Stimulated activated CD4-positive, alpha-beta T cell treated with anti-CD3 and anti-CD28 coated beads, Interleukin-12 subunit alpha, Interleukin-12 subunit beta, amount 100 ng/mL, for 24 hours (primary cell): ENCODE results near the gene ZNF568.

ENCODE experiments used
- DNase-seq, 2 experiments: peaks; one replicate each; pipeline ENCODE4 v3.0.0-alpha.2; 2020; ENCODE audit warnings: low read depth in 2 of 2

The ZNF568 gene

GRCh38 chr19:36915992-36916830 lies at the start of gene ZNF568, which contains the start of gene ZNF829:
Gene ZNF568 (plus strand): TSS chr19:36916332. CDS start chr19:36922771, 6,439 bp downstream.
Gene ZNF829 (minus strand): TSS chr19:36916291. CDS start chr19:36915167, 1,124 bp downstream.
- DNase-seq = peak; percentile 79 to 86

- DNase-seq = no peak
Observed at GRCh38 chr19:36876993-36877938, 38.9 kb upstream of the ZNF568 start.

GRCh38 chr19:36891768-36892357 lies 24.3 kb upstream of the ZNF568 start:
- DNase-seq = no peak

GRCh38 chr19:36894849-36895383 lies 21.2 kb upstream of the ZNF568 start:
- no peak for DNase-seq

GRCh38 chr19:36898422-36898821 lies 17.7 kb upstream of the ZNF568 start:
- no peak for DNase-seq

GRCh38 chr19:36916991-36917390 lies 859 bp downstream of the ZNF568 start:
- DNase-seq = no peak

GRCh38 chr19:36918090-36918489 lies 2.0 kb downstream of the ZNF568 start:
- no peak for DNase-seq

- no peak for DNase-seq
Observed at GRCh38 chr19:36931684-36932083, 15.6 kb downstream of the ZNF568 start.

GRCh38 chr19:36939153-36939552 lies 23.0 kb downstream of the ZNF568 start:
- no peak for DNase-seq

GRCh38 chr19:36950335-36951119 lies 34.4 kb downstream of the ZNF568 start:
- no peak for DNase-seq

- no peak for DNase-seq
Observed at GRCh38 chr19:36962346-36962745, 46.2 kb downstream of the ZNF568 start.

GRCh38 chr19:36963280-36963679 lies 47.1 kb downstream of the ZNF568 start:
- DNase-seq = no peak

GRCh38 chr19:36972571-36972970 lies 56.4 kb downstream of the ZNF568 start:
- no peak for DNase-seq

- DNase-seq = peak; percentile 60 to 67
Observed at GRCh38 chr19:36973021-36973843, 57.1 kb downstream of the ZNF568 start.

- no peak for DNase-seq
Observed at GRCh38 chr19:36973844-36974195, 57.7 kb downstream of the ZNF568 start.

GRCh38 chr19:36986131-36986530 lies 70.0 kb downstream of the ZNF568 start:
- no peak for DNase-seq

GRCh38 chr19:36986601-36987000 lies 70.5 kb downstream of the ZNF568 start:
- DNase-seq = no peak

- no peak for DNase-seq
Observed at GRCh38 chr19:36987091-36987490, 71.0 kb downstream of the ZNF568 start.

- no peak for DNase-seq
Observed at GRCh38 chr19:36997152-36997842, 81.2 kb downstream of the ZNF568 start.

GRCh38 chr19:36997843-36998235 lies 81.7 kb downstream of the ZNF568 start:
- DNase-seq = no peak
